Stimulated activated CD4-positive, alpha-beta T cell treated with anti-CD3 and anti-CD28 coated beads, Interleukin-15, amount 100 ng/mL, for 1 hour (primary cell): ENCODE results near the gene TPCN1.

Experiments used
- DNase-seq, 2 donors: peaks; one replicate each; pipeline ENCODE4 v3.0.0-alpha.2; 2020; ENCODE audit warnings: low read depth in 1 of 2, low spot score in 1 of 2

Gene TPCN1

DNA sequence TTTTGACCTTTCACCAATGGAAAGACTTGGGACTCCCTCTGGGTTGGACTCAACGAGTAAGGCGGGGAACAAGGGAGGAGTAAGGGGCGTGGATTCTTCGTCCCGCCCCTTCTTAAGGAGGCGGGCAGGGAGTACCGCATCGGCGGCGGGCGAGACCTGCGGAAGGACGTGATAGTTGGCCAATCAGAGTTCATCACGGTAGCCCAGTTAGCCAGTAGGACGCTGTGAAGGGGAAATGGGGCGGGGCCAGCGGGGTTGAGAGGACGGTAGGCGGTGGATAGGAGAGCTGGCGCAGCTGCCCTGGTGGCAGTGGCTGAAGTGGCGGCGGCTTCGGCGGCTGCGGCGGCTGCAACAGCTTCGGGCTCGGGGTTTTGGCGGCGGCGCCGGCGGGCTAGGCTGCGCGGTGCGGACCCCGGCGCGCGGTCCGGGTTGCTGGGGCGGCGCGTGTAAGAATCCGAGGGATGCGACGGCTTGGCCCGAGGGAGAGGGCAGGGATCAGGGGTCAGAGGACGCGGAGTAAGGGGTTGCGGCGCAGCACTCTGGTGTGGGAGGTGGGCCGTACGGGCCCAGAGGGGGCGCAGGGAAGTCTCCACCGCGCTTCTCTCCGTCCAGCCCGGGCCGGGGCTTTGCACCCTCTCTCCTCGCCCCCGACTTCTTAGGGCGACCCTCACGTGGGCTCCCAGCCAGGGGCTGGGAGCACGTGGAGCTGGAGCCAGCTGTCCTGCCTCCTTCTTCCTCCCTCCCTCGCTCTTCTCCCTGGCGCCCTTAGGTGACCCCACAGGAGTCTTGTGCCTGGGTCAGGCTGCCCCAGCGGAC is at the start of gene TPCN1:
TSS of gene TPCN1 (plus strand) at position 284 of the 816 bp plus-strand sequence. CDS start 5,389 bp downstream, outside the sequence.
- peak; percentile 97 for DNase-seq

DNA sequence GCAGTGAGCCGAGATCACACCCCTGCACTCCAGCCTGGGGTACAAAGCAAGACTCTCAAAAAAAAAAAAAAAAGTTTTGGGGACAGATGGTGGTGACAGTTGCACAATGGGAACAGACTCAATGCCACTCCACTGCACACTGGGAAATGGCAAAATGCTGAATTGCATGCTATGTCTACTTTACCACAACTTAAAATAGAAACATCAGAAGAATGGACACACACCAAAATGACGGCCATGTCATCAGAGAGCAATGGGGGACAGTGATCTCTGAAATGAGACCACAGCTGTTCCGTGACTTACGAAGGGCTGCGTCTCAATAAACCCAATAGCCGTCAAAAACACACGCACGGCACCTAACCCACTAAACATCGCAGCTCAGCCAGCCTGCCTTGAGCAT is 49.7 kb upstream of the TPCN1 start:
- no peak for DNase-seq

DNA sequence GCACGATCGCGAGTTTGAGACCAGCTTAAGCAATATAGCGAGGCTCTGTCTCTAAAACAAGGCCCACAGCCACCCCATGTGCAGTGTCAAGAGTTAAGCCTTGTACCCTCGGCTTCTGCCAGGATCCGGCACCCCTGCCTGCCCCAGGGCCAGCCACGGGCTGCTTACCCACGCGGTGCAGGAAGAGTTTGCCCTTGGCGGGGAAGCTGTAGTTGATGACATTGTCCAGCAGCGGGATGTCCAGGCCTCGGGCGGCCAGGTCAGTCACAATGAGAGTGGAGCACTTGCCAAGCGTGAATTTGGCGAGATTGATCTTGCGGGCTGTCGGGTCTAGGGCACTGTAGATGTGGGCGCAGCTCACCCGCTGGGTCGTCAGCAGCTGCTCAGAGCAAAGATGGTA is 49.1 kb upstream of the TPCN1 start:
- no peak for DNase-seq

DNA sequence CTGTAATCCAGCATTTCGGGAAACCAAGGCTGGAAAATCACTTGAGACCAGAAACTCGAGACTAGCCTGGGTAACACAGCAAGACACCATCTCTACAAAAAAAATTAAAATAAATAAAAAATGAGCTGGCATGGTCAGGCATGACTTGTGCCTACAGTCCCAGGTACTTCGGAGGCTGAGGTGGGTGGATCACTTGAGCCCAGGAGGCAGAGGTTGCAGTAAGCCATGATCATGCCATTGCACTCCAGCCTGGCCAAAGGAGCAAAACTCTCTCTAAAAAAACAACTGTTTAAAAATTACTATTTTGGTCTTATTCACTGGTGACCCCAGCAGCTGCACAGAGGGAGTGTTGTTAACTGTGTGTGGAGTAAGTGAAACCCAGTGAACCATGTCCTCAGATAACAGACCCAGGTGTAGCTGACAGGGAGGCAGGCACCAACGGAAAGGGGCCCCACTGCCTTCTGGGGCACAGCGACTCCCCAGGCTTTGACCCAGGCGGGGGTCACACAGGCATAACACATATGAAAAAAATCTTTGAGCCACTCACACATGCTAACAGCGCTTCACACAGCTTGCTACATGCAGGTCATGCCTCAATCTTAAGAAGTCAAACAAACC is 48.1 kb upstream of the TPCN1 start:
- no peak for DNase-seq

DNA sequence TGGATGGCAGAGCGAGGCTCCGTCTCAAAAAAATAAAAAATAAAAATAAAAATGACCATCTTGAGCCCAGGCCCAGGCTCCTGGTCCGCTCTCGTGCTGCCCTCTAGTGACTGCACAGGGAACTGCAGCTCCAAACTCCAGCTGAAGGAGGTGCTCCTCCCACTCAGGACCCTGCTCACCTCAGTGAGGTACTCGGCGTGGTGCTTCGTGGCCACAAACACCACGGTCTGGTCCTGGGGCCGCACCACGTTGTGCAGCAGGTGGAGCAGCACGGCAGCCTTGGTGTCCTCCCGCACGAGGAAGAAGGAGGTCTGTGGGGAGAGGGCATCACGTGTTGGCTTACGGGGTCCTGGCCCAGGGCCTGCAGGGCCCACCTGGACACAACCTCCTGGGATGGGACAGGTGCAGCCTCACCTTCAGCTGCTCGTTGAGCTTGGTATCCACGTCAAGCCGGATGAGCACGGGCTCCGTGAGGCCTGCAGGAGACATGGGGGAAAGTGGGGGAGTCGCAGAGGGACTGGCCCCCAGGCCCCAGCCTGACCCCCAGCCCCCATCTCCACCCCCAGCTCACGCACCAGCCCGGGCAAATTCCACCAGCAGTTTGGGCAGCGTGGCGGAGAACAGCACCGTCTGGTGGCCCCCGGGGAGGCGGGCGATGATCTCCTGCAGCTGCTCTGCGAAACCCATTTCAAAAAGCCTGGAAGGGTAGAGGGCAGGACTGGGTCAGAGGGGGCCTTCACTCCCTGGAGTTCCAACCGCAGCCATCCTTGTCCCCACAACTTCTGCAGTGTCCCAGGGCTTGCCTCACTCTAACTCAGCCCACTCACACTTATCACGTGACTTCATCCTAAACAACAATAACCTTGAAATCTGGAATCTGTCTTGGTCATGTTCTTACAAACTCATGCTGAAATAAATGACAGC is 46.5 kb upstream of the TPCN1 start:
- peak; percentile 45 to 69 for DNase-seq

DNA sequence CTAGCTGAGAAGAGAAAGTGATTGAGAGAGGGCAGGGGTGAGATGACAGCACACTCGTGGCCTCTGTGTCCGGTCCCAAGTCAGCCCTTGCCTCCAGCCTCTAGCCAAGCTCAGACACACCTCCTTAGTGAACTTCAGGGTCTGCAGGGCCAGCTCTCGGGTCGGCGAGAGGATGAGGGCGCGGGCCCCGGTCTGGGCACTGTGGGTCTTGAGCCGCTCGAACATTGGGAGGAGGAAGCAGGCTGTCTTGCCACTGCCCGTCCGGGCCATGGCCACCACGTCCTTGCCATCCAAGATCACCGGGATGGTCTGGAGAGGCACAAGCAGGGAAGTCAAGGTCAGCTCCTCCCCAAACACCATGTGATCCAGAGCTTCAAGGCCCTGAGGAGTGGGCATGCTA is 42.2 kb upstream of the TPCN1 start:
- DNase-seq = no peak

DNA sequence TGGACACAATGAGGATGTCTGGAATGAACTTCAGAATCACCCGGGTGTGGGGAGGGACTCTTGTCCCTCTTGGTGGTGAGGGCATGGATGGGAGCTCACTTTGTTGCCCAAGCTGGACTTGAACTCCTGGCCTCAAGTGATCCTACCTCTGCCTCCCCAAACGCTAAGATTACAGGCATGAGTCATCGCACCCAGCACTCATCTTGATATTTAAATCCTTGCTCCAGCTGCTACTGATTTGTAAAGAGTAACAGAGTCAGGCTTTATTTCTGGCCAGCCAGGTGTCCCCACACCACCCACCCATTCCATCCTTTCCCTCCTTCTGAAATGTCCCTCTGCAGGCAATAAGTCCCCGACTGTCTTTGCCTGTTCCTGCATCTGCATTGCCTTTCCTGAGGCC is 40.9 kb upstream of the TPCN1 start:
- no peak for DNase-seq

DNA sequence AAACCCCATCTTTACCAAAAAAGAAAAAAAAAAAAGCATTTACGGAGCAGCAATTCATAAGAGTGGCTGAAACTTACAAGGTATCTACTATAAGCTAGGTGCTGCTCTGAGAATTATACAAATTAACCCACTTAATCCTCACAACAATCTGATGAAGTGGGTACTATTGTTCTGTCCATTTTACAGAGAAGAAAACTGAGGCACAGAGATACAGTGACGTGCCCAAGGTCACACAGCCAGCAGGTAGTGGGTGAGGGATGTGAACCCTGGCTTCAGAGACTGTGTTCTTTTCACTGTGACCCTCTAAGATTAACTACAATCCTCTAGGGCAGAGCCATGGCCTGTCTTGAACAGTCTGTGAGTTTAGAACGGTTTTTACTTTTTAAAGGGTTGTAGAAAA is 39.3 kb upstream of the TPCN1 start:
- DNase-seq = no peak

DNA sequence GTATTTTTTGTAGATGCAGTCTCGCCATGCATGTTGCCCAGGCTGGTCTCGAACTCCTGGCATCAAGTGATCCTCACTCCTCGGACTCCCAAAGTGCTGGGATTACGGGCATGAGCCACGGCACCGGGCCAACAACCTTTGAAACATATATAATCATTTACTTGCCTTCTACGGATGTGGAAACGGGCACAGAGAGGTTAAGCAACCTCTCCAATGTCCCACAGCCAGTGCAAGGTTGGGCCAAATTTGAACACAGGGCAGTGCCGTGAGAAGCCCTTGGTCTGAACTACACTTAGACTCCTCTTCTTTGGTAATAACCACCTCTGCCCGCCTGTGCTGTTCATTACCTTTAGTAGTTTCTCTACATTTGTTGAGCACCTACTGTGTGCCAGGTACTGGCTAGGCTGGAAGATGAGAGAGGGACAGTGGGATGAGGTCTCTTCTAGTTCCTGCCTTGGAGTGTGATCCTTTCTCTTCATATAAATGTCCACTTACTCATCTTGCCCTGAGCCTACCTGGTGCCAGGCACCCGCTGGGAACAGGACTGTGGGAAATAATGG is 38.2 kb upstream of the TPCN1 start:
- no peak for DNase-seq

DNA sequence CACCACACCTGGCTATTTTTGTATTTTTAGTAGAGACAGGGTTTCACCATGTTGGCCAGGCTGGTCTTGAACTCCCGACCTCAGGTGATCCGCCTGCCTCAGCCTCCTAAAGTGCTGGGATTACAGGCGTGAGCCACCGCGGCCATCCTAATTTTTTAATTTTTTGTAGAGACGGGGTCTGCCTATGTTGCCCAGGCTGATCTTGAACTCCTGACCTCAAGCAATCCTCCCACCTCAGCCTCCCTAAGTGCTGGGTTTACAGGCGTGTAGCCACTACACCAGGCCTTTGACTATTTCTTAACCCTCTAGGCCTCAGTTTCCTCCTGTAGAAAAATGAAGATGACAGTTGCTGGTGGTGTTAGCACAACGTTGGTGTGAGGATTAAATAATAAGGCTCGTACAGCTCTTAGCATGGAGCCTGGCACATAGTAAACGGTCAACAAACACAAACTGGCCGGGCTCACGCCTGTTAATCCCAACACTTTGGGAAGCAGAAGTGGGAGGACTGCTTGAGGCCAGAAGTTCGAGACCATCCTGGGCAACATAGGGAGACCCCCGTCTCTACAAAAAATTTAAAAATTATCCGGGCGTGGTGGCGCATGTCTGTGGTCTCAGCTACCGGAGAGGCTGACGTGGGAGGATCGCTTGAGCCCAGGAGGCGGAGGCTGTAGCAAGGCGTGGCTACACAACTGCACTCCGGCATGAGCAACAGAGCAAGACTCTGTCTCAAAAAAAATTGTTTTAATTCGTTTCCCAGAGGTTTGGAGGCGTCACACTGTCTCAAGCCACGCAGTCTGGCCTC is 37.0 kb upstream of the TPCN1 start:
- no peak for DNase-seq

DNA sequence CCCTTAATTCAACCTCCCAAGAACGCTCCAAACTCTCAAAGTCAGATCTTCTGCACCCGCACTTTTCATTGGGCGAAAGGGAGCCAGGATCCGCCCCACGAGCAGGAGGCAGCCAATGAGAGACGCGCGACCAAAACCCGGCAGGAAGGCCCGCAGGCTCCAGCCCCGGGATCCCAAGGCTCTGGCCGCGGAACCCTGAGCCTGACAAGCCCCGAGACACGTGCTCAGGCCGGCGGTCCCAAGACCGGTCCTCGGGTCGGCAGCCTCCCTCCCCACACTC is 36.4 kb upstream of the TPCN1 start:
- peak; percentile 73 to 74 for DNase-seq

DNA sequence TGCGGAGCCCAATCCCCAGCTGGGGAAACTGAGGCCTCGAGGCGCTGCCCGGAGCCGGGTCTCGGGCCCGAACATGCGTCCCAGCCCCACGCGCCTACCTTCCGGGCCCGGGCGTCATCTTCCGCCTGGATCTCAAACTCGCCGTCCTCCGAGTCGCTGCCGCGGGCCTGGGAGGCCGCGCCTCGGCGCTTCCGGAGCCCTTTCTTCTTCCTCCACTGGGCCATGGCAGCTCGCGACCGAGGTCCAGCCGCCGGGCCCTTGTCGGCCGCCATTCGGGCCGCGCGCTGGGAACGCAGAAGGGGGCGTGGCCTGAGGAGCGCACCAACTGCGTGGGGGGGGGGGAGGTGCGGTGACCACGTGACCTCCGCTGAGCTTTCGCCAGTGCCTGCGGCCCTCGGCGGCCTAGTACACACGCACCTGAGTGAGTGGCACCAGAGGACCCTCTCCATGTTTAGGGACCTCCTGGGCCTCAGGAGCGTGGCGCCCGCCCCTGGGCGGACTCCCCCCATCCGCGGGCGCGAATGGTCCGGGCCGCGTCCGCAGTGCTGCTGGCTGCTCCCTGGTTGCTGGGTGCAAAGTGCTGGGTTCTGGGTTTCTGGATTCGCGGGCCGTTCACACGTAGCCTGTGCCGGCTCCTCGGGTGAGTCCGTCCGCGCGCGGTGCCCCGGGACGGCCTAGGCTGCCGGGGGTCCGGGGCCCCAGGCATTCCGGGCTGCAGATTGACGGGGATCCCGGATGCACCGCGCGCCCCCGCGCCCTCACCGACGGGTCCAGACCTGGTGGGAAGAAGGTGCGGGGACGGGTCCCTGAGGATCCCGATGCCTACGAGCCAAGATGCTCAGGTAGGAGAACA is 35.9 kb upstream of the TPCN1 start, which contains the start of the genes DDX54 and RITA1:
TSS of gene DDX54 (minus strand) at position 299 of the 853 bp plus-strand sequence. CDS start at position 272, 27 bp downstream.
TSS of gene RITA1 (plus strand) at position 542 of the 853 bp plus-strand sequence. CDS start 1,026 bp downstream, outside the sequence.
- peak; percentile 70 to 73 for DNase-seq

DNA sequence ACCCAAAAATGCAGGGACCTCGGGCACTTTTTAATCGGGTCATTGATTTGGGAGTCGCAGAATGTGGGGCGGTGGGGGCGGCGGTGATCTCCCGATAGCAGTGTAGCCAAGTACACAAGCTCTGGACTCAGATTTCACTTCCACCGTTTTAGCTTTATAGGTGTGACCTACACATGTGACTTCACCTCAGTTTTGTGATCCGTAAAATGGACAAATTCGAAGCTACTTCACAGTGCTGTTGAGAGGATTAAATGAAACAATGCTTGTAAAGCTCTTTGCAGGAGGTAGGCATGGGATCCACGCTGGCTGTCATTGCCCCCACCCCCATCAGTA is 35.3 kb upstream of the TPCN1 start:
- DNase-seq = no peak

DNA sequence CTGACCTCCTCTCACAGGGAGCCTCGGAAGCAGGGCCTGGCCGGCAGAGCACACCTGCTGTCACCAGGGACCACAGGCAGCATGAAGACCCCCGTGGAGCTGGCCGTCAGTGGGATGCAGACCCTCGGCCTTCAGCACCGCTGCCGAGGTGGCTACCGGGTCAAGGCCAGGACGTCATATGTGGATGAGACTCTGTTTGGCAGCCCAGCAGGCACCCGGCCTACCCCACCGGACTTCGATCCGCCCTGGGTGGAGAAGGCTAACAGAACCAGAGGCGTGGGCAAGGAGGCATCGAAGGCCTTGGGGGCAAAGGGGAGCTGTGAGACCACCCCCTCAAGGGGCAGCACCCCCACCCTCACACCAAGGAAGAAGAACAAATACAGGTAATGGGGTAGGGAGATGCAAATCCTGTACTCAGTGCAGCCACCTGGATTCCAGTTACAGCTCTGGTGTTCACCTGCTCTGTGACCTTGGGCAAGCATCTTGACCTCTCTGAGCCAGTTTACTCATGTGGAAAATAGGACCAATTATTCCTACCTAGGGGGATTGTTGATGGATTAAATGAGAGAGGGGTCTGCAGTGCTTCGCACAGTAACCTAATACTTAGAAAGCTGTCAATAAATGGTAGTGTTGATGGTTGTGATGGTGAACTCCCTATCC is 34.5 kb upstream of the TPCN1 start:
- DNase-seq = no peak

DNA sequence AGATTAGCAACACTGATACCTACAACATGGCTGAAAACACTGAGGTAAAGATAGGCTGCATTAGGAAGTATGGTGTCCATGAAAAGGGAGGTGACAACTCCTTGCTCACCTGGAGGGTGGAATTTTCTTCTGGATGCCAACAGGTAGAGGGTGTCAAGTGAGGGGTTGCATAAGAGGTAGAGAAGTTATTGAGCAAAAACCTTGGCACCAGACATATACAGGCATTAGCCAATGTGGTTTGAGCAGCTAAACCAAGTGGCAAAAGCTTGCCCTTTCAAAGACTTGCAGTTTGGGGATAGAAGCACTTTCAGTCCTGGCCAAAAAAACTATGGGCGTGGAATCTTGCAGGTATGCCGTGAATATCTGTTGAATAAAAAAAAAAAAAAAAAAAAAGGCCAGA is 31.9 kb upstream of the TPCN1 start:
- no peak for DNase-seq

DNA sequence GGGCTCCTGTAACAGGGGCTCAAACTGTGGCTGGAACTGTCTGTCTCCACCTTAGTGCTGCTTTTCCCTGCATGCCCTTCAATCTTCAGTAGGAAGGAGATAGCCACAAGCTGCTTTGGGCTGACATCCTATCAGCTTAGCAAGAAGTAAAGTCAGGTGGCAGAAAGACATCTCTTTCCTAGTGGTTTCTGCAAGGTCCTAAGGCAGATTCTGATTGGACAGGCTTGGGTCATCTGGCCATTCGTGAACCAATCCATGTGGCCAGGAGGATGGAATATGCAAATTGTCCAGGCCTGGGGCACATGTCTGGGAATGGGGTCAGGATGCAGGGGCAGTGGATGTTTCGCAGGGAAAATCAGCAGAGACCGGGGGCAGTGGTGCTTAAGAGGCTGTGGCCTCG is 30.5 kb upstream of the TPCN1 start:
- DNase-seq = no peak

DNA sequence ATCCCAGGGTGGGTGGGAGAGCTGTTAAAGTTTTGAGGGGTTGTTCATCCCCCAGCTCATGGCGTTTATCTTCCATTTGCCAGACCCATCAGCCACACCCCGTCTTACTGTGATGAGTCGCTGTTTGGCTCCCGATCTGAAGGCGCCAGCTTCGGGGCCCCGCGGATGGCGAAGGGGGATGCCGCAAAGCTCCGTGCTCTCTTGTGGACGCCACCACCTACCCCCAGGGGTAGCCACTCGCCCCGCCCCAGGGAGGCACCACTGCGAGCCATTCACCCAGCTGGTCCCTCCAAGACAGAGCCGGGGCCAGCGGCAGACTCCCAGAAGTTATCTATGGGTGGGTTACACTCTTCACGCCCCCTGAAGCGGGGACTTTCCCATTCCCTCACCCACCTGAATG is 30.0 kb upstream of the TPCN1 start:
- no peak for DNase-seq

DNA sequence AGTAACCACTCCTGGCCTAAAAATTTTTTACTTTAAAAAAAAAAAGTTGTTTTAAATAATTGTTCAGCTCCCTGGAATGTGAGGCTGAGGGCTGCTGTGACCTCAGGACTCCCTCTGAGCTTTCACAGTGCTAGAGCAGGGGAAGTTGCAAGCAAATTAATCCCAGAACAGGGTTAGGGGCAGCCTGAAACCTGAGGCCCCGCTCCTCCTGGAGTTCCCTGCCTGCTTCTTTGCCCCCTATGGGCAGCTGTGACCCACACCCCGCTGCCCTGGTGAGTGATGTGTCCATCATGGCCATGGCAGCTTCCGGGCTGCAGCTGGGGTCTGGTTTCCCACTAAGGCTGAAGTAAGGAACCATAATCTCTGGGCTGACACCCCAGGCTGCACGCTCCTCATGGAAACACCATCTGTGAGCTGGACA is 26.3 kb upstream of the TPCN1 start:
- no peak for DNase-seq

DNA sequence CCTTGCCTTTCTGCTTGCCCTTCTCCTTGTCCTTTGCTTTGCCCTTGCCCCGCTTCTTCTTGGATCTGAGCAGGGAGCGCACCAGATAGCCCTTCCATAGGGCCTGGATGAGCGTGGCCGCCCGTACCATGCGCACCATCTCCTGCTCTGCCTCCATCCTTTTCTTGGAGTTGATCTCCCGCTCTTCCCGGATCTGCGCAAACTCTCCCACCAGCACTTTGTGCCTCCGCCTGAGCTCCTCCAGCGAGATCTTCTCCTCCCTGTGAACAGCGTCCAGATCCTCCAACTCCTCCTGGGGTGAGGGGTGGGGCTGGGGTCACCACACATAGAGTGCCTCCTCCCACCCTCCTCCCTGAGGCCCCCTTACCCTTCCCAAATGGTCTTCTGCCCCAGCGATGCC is 25.7 kb upstream of the TPCN1 start:
- no peak for DNase-seq
